K562 (cell line): ENCODE measurements around the gene PATJ. TPM values are rescaled to one million over a fixed set of nuclear protein-coding genes. Genes with fewer than 3 reads are reported as not detected.

ENCODE experiments used
- ATAC-seq: fragments of 200-7000 bp; cut with Tn5 transposase; 3 replicates; pipeline ENCODE4 v1.9.1; 2020; ENCODE audit warnings: moderate library complexity
- BruUV-seq: library from RNA; stranded (reverse); fragments of 400-500 nt; replicated peaks from 2 replicates; lab custom pipeline; 2021; lab: Mats Ljungman, UMichigan
- CTCF ChIA-PET: fragments of 300-600 bp; formaldehyde crosslinking; extraction: SDS; loops from one replicate; lab custom pipeline; 2021; ENCODE audit warnings: low intra/inter-chr PET ratio; lab: Yijun Ruan, JAX
- POLR2A ChIA-PET: fragments of 300-600, 350-650 bp; sonication (Branson Sonifier 250); formaldehyde crosslinking; extraction: SDS; loops from one replicate; lab custom pipeline; 2021; ENCODE audit warnings: antibody characterized with exemption, inconsistent platforms; lab: Yijun Ruan, JAX
- DNase-seq, 4 experiments: peaks; one replicate each; pipeline versions ENCODE4 v3.0.0 to v3.0.0-alpha.2; 2011 to 2018; ENCODE audit warnings: low spot score in 3 of 4, mixed read lengths in 3 of 4; ENCODE audit errors: extremely low read depth in 1 of 4
- FAIRE-seq: peaks from 2 replicates; lab custom pipeline; 2011; peaks lifted over from hg19 to GRCh38; lab: Jason Lieb, UNC
- H2AFZ ChIP-seq: 2 replicates; pipeline ENCODE4 v1.6.0; 2011; ENCODE audit warnings: low read depth, low read length, control low read depth, inconsistent platforms
- H3K27ac ChIP-seq: fragments of 200-600 bp; 3 replicates; pipeline ENCODE4 v1.8.0; 2011; ENCODE audit warnings: low read depth, mild to moderate bottlenecking, control low read depth, inconsistent platforms, low read length, moderate library complexity, mixed read lengths; ENCODE audit errors: extremely low read depth
- H3K27me3 ChIP-seq, 2 experiments: fragments of 300-600 bp in 1 of 2; 2 replicates in 1 of 2; 3 replicates in 1 of 2; pipeline versions ENCODE4 v1.6.0 to v1.8.0; 2011; ENCODE audit warnings: inconsistent platforms in 2 of 2, low read length in 2 of 2, mild to moderate bottlenecking in 1 of 2, mixed read lengths in 1 of 2, moderate library complexity in 1 of 2; ENCODE audit not compliant: control insufficient read depth in 2 of 2, insufficient read depth in 2 of 2
- H3K36me3 ChIP-seq: fragments of 300-600 bp; 3 replicates; pipeline ENCODE4 v1.8.0; 2011; ENCODE audit warnings: mild to moderate bottlenecking, low read length, inconsistent platforms; ENCODE audit not compliant: control insufficient read depth, insufficient read depth
- H3K4me1 ChIP-seq, 2 experiments: fragments of 200-600 bp in 1 of 2; replicated peaks in 1 of 2; 2 replicates in 1 of 2; 3 replicates in 1 of 2; pipeline versions ENCODE4 v1.5.1 to v1.8.0; 2011; ENCODE audit warnings: inconsistent platforms in 2 of 2, low read length in 2 of 2, mild to moderate bottlenecking in 1 of 2, mixed read lengths in 1 of 2, moderate library complexity in 1 of 2; ENCODE audit not compliant: control insufficient read depth in 2 of 2, insufficient read depth in 2 of 2
- H3K4me2 ChIP-seq: 2 replicates; pipeline ENCODE4 v1.6.1; 2011; ENCODE audit warnings: low read length, control low read depth, inconsistent platforms, mixed read lengths; ENCODE audit not compliant: insufficient read depth
- H3K4me3 ChIP-seq: fragments of 200-600 bp; sonication (generic), shearing (Covaris generic); 2 replicates; pipeline ENCODE4 v1.5.1; 2016; ENCODE audit warnings: control low read depth, inconsistent platforms
- H3K79me2 ChIP-seq: fragments of 200-600 bp; 3 replicates; pipeline ENCODE4 v1.8.0; 2011; ENCODE audit warnings: low read length, inconsistent platforms; ENCODE audit not compliant: control insufficient read depth, insufficient read depth
- H3K9ac ChIP-seq, 2 experiments: 2 replicates each; pipeline versions ENCODE4 v1.6.0 to v1.6.1; 2011; ENCODE audit warnings: low read depth in 2 of 2, low read length in 2 of 2, control low read depth in 1 of 2, inconsistent platforms in 1 of 2, mild to moderate bottlenecking in 1 of 2, mixed read lengths in 1 of 2; ENCODE audit not compliant: insufficient read depth in 1 of 2
- H3K9me1 ChIP-seq: one replicate; pipeline ENCODE4 v1.6.0; 2011; ENCODE audit warnings: inconsistent platforms, mild to moderate bottlenecking, low read length, moderate library complexity; ENCODE audit not compliant: control insufficient read depth, insufficient read depth
- H3K9me3 ChIP-seq: replicated peaks from 2 replicates; pipeline ENCODE4 v1.5.1; 2011; ENCODE audit warnings: low read depth, low read length, inconsistent platforms; ENCODE audit not compliant: control insufficient read depth, insufficient read depth
- H4K20me1 ChIP-seq: replicated peaks from 2 replicates; pipeline ENCODE4 v1.6.1; 2011; ENCODE audit warnings: low read length, inconsistent platforms, mixed read lengths; ENCODE audit not compliant: control insufficient read depth, insufficient read depth
- ASH1L ChIP-seq: fragments of 450-650 bp; IDR thresholded peaks from 2 replicates; pipeline ENCODE4 v1.6.1; 2018; ENCODE audit warnings: borderline replicate concordance, mild to moderate bottlenecking, low read depth; ENCODE audit not compliant: partially characterized antibody
- FUS ChIP-seq: fragments of 200-400 bp; formaldehyde crosslinking; optimal IDR thresholded peaks from 2 replicates; pipeline ENCODE3; 2017; ENCODE audit warnings: low read depth, low read length
- HOXB6 ChIP-seq: fragments of 250-450 bp; sonication (Bioruptor Pico); IDR thresholded peaks from 2 replicates; pipeline ENCODE4 v1.5.1; 2022; ENCODE audit warnings: mild to moderate bottlenecking, borderline replicate concordance
- KDM5B ChIP-seq: fragments of 200-600 bp; sonication (generic); IDR thresholded peaks from 2 replicates; pipeline ENCODE4 v1.6.1; 2012; ENCODE audit warnings: low read depth, mild to moderate bottlenecking, moderate library complexity, low read length, control low read depth, inconsistent platforms; ENCODE audit not compliant: insufficient replicate concordance
- MAZ ChIP-seq, 2 experiments: fragments of 450-650 bp in 1 of 2; sonication (generic) in 1 of 2; formaldehyde crosslinking; IDR thresholded peaks in 1 of 2; conservative IDR thresholded peaks in 1 of 2; 2 replicates each; pipeline versions ENCODE4 v1.4.0 to v1.5.0; 2020; ENCODE audit warnings: mild to moderate bottlenecking in 1 of 2, missing genetic modification reagents in 1 of 2
- NBN ChIP-seq: fragments of 450-650 bp; IDR thresholded peaks from 2 replicates; pipeline ENCODE4 v1.6.1; 2016; ENCODE audit warnings: low read depth, mild to moderate bottlenecking
- PCBP2 ChIP-seq: fragments of 200-400 bp; formaldehyde crosslinking; IDR thresholded peaks from 2 replicates; pipeline ENCODE4 v1.6.1; 2018; ENCODE audit warnings: low read length, low read depth, mild to moderate bottlenecking, moderate library complexity; ENCODE audit not compliant: poor library complexity, severe bottlenecking
- SNIP1 ChIP-seq: fragments of 450-650 bp; IDR thresholded peaks from 2 replicates; pipeline ENCODE4 v1.7.1; 2017; ENCODE audit warnings: low read depth, mild to moderate bottlenecking
- ZNF197 ChIP-seq: fragments of 200-800 bp; sonication (Bioruptor generic); IDR thresholded peaks from 2 replicates; pipeline ENCODE4 v1.6.1; 2016; ENCODE audit warnings: low read depth, missing genetic modification characterization, missing compliant biosample characterization
- WGBS: fragments of 100-300 bp; shearing (Covaris generic); methylation state at CpG from one replicate; pipeline ENCODE4 v1.1.6; 2016; ENCODE audit warnings: low coverage, mixed read lengths; ENCODE audit not compliant: insufficient coverage; ENCODE audit errors: missing lambda C conversion rate; 5-methylcytosine and 5-hydroxymethylcytosine counted together
- in situ Hi-C: fragments of 300-500 bp; cut with MboI; formaldehyde crosslinking; loops from 4 replicates; pipeline ENCODE4 v1.15.0; 2018; ENCODE audit warnings: inconsistent platforms, mixed read lengths
- intact Hi-C: fragments of 100-400 bp; cut with micrococcal nuclease; formaldehyde crosslinking; loops from 2 replicates; pipeline ENCODE4 v1.14.2; 2022
- polyA plus RNA-seq, 8 experiments: library from polyadenylated mRNA; depleted of rRNA in 4 of 8; stranded (reverse) in 5 of 8; unstranded in 3 of 8; fragments of >200 nt; fragmentation: Nextera tagmentation in 2 of 8; fragmentation: Illumina TruSeq in 1 of 8; extraction: Ambion mirVana in 2 of 8; extraction: Trizol in 1 of 8; gene quantifications; 2 replicates each; pipeline versions ENCODE4 v1.2.1 to v1.2.3, GENCODE V29; 2011 to 2014; ENCODE audit warnings: inconsistent platforms in 1 of 8, missing spikeins in 1 of 8
- total RNA-seq, 7 experiments: library from RNA; depleted of rRNA in 6 of 7; stranded (reverse); fragments of >200 nt in 6 of 7; fragmentation: Illumina TruSeq in 2 of 7; extraction: Trizol in 2 of 7; gene quantifications; 2 replicates each; pipeline versions ENCODE4 v1.2.1 to v1.2.3, GENCODE V29; 2011 to 2021; ENCODE audit warnings: low replicate concordance in 1 of 7
- TF ChIP-seq, protein P1 (sequence below): fragments of 450-650 bp; IDR thresholded peaks from 2 replicates; pipeline ENCODE4 v1.6.1; 2014; ENCODE audit warnings: low read depth, mild to moderate bottlenecking, moderate library complexity, borderline replicate concordance

PATJ gene
- total and polyA plus RNA-seq, 9 of the 15 experiments (the other 6 are each of a cell fraction or from before 2014, with no cell fraction given), result 0.22 TPM; not detected in 8

DNA sequence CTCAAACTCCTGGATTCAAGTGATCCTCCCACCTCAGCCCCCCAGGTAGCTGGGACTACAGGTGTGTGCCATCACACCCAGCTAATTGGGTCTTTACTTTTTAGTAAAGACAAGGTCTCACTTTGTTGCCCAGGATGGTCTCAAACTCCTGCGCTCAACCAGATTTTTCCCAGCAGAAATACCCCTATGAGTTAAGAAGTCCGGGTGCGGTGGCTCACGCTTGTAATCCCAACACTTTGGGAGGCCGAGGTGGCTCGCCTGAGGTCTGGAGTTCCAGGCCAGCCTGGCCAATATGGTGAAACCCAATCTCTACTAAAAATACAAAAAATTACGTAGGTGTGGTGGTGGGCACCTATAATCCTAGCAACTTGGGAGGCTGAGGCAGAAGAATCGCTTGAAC is 445.8 kb downstream of the PATJ start:
- no peak for ATAC-seq
- Histone ChIP-seq H3K9ac (no peak overlapping the region), H3K79me2 (no peaks in the 10 kb centered on the region), H3K36me3 (no peaks in the 10 kb centered on the region), H3K9me1 (no peaks in the 10 kb centered on the region), H2AFZ (no peak overlapping the region), H3K4me2 (no peak overlapping the region), H3K27ac (no peak overlapping the region), H3K9me3 (no peaks in the 10 kb centered on the region), H3K4me1 (no peaks in the 10 kb centered on the region), H4K20me1 (no peaks in the 10 kb centered on the region), H3K4me3 (no peak overlapping the region), H3K27me3 (peaks cover 7 to 17% of the 10 kb centered on the region in 2 experiments; a peak in 4 of 5 replicates)
- POLR2A ChIA-PET, result no interaction called here
- DNase-seq, result no peak
- WGBS, result 4% methylated on average over 8 of the region's 8 CpGs
- BruUV-seq, result no TSS peak
- in situ Hi-C loops, result no loop called here
- intact Hi-C loops, result no loop called here
- CTCF ChIA-PET, result no interaction called here
- TF ChIP-seq PCBP2 (no peak), KDM5B (no peak), NBN (no peak), SNIP1 (no peak), FUS (no peak), MAZ (CRISPR knock-in tag; conservative IDR thresholded peaks at IDR 0.05 in 1 of 2, IDR thresholded peaks at IDR 0.05 in 1 of 2) (no peak), ZNF197 (CRISPR knock-in tag) (no peak), ASH1L (no peak), HOXB6 (CRISPR knock-in tag) (no peak)
- TF ChIP-seq, protein P1, sequence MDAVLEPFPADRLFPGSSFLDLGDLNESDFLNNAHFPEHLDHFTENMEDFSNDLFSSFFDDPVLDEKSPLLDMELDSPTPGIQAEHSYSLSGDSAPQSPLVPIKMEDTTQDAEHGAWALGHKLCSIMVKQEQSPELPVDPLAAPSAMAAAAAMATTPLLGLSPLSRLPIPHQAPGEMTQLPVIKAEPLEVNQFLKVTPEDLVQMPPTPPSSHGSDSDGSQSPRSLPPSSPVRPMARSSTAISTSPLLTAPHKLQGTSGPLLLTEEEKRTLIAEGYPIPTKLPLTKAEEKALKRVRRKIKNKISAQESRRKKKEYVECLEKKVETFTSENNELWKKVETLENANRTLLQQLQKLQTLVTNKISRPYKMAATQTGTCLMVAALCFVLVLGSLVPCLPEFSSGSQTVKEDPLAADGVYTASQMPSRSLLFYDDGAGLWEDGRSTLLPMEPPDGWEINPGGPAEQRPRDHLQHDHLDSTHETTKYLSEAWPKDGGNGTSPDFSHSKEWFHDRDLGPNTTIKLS, result no peak
- FAIRE-seq, result no peak
